Fibroblast of skin of left quadriceps (primary cell): ENCODE data around the gene DNAJC8.
A peak's percentile ranks its signal among the peaks of the same experiment; 100 is the strongest.

Experiments
- DNase-seq, 2 experiments: peaks; one replicate each; pipeline ENCODE4 v3.0.0-alpha.2; 2013; ENCODE audit warnings: low read depth in 2 of 2

The DNAJC8 gene

DNA sequence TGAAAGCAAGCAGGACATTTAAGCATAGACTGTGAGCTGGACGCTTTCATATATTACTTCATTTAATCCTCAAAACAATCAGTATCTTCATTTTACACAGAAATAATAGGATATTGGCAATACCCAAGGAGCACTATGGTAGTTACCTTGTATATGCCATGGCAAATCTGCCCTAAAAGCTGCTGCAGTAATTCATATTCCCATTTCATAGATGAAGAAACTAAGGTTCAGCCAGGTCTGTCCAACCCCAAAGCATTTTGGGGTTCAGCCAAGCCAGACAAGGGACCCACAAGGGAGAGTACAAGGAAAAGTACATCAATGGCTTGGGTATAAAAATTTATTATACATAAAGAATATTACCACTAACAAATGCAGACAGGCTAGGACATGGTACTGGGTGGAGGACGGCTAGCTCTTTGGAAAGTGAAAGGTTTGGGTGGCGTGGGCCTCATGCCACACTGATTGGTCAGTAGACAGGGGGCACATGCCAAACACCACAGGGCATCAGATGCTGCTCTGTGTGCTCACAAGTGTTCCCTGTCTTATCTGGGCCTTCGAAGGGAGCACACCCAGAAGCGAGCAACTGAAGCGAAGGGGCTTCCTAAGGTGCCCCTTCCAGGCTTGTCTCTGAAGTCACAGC, 32.5 kb downstream of the DNAJC8 start:
- DNase-seq, result no peak

DNA sequence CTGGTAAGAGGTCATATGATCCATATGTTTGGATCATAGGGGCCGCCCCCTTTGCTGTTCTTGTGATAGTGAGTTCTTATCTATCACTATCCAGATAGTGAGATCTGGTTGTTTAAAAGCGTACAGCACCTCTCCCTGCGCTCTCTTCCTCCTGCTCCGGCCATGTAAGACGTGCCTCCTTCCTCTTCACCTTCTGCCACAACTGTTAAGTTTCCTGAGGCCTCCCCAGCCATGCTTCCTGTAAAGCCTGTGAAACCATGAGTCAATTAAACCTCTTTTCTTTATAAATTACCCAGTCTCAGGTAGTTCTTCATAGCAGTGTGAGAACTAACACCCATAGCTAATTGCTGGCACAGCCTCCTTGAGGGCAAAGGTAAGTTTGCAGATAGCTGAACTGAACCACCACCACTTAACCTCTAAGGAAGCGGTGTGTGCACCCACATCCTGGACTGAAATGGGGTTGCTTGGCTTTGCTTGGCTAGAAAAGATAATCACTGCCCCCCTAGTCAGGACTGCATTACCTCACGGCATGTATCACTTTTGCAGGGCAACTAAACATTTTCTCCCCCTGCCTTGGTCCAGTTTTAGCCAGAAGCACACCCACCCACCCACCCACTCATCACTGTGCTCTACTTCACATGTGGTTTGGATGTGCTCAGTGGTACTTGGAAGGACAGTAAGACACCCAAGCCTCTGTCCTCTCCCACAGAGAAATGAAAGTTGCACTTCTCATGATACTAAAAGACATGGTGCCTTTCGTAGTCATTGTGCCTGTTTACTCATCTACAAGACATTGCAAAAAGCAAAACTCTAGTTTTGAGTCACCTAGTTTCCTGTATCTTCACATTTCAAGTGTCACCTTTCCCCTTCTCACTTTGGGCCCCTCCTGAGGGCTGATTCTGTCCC, 33.2 kb downstream of the DNAJC8 start:
- DNase-seq, result no peak

DNA sequence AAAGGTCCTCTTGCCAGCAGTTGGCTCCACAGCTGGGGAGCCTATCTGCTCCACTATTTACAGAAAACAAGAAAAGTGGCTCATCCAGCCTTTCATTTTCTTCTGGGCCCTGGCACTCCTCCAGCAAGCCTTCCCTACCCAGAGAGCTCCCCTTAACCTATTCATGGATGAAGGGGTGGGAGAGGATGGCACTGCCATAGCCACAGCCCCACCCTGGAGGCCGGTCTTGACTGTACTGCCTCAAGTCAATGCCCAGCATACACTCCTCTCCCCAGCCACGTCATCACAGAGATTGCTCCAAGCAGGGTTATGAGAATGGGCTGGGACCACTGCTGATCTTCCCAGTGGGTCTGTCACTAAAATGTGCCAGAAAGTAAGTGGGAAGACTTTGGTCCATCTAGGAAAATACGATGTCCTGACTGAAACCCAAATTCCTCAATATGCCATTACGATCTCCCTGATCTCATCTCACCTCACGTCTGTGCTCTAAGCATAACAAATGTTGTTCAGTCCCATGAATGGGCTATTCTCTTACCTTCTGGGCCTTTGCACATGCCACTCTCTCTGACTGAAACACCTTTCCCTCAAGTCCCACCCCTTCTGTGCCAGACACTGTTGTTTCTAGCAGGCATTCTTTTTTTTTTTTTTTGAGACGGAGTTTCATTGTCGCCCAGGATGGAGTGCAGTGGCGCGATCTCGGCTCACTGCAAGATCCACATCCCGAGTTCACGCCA, 35.0 kb downstream of the DNAJC8 start:
- no peak for DNase-seq

DNA sequence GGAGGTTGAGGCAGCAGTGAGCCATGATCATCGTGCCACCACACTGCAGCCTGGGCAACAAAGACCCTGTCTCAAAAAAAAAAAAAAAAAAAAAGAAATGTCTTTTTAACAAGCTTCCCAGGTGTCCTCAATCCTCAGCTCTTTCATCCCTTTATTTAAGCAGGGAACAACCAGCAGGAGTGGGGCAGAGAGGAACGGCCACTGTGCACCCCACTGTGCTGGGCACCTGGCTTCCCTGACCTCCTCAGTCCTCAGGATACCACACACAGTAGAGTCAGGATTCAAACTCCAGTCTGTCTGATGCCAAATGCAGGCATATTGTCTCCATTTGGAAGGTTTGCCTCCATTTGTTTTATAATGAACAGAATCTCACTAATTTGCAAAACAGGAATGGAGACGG, 36.5 kb downstream of the DNAJC8 start:
- no peak for DNase-seq

DNA sequence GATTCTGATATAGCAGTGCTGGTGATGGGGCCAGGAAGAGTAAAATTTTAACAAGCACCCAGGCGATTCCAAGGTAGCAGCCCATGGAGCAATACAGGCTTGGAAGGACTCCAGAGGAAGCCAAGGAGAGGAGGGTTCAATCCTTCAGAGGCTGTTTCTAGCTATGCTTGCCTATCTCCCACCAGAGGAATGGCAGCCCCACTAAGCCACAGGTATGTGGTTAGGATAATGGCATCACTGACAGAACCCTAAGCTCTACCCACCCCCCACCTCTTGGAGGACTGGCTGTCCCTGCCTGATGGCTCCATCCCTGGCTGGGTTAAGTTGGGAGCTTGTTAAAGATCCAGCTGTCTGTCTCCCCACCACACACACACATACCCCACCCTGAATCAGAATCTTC, 37.0 kb downstream of the DNAJC8 start:
- no peak for DNase-seq

DNA sequence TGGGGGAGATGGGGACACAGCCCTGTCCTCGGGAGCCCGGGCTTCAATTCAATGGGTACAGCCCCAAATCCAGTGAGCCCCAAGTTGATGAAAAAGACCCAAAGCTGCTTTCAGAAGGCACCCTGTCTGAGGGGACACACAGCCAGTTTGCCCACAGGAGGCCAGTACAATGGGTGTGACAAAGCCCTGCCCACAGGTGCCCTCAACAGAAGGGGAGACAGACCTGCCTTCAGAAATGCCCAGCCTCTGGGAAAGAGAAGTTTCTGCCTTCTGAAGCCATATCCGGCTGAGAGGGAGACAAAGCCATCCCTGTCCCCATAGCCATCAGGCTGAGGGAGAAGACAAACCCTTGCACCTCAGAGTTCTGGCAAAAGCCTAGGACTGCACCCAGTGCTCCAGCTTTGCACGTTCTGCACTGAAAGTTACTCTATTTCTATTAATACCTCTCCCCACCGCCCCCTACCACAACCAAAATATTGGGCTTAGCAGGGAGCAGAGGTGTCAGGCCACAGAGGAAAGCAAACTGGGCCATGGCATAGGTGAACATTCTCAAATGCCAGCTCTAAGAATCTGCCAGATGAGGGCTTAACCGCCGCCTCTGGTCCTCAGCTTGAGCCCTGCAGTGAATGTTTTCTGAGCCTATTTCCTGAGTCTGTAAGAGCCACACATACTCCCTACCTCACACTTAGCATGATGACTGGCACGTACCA, 38.3 kb downstream of the DNAJC8 start:
- DNase-seq, result no peak

DNA sequence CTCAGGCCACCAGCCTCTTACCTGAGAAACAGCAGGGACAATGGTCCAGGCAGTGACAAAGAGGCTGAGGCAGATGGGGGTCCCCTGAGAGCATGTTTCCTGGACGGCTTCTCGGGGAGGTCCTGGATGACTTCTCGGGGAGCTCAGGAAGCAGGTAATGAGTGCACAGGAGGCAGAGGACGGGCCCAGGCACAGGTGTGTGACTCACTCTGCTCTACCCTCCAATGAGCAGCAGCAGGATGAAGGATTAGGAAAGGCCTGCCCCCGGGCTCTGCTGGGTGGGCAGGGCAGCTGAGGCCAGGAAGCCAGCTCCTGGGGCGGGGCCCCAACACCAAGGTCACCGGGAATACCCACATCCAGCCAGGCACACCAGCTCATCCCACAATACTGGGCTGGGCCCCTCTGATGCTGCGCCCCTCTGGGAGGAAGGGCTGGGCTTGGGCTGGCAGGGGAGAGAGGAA, 39.1 kb downstream of the DNAJC8 start:
- no peak for DNase-seq

DNA sequence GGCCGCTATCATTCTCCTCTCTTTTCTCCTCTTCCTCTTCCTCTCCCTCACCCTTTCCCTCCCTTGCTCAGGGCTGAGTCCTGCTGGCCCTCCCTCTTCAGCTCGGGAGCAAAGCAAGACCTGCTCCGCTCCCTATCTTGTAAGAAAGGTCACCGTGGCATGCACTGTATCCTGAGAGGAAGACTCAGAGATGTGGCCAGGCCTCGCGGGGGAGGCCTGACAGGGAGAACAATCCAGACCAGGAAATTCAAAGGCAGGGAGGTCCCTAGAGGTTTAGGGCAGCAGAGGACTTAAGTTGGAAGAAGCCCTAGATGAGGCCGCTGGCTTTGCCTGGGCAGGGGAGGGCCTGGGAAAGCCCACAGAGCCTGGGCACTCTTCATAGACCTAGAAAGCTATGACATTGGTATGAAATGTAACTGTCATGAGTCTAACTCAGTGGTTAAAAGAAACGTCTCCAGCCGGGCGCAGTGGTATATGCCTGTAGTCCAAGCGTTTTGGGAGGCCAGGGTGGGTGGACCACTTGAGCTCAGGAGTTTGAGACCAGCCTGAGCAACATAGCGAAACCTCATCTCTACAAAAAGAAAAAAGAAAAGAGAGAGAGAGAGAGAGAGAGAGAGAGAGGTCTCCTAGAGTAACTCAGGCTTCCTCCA, 41.7 kb downstream of the DNAJC8 start:
- DNase-seq, result no peak

DNA sequence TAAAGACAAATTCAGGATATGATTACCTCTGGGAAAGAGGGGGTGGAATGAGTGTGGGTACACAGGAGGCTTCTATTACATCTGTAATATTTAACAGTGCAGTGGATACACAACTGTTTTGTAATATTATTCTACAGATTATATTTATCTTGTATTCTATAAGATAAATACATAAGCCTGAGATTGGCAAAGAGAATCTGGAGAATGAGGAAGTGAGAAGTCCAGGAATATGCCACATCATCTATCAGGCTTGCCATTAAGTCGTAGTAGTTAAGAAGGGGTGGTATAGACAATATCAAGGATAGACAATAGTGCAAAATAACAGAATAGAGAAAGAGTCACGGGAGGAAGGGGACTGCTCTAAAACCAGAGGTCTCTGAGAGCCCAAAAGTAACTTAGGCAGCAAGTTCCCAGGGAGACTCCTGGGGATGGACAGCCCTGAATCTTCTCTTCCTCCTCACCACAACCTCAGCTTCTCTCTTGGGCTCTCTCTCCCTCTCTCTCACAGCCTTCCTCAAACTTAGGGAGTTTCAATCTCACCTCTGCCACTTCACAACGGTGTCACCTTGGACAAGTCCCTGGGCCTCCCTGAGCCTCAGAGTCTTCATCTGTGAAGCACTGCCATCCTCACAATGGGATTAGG, 42.4 kb downstream of the DNAJC8 start:
- peak in 1 of 2 experiments; percentile 3 for DNase-seq

DNA sequence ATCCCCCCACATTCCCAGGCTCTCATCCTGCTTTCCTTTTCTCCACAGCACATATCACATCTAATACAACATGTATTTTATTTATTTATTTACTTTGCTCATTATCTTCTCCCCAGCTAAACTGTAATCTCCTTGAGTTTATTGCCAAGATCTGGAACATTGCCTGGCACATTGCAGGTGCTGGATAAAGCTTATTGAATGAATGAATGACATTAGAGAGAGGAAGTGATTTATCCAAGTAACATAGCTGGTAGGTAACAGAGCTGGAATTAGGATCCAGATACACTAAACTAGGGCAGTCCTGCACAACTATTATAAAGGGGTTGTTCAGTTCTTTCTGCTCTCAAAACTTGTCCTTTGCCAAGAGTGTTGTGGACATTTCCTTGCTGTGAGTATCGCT, 47.8 kb downstream of the DNAJC8 start:
- no peak for DNase-seq

DNA sequence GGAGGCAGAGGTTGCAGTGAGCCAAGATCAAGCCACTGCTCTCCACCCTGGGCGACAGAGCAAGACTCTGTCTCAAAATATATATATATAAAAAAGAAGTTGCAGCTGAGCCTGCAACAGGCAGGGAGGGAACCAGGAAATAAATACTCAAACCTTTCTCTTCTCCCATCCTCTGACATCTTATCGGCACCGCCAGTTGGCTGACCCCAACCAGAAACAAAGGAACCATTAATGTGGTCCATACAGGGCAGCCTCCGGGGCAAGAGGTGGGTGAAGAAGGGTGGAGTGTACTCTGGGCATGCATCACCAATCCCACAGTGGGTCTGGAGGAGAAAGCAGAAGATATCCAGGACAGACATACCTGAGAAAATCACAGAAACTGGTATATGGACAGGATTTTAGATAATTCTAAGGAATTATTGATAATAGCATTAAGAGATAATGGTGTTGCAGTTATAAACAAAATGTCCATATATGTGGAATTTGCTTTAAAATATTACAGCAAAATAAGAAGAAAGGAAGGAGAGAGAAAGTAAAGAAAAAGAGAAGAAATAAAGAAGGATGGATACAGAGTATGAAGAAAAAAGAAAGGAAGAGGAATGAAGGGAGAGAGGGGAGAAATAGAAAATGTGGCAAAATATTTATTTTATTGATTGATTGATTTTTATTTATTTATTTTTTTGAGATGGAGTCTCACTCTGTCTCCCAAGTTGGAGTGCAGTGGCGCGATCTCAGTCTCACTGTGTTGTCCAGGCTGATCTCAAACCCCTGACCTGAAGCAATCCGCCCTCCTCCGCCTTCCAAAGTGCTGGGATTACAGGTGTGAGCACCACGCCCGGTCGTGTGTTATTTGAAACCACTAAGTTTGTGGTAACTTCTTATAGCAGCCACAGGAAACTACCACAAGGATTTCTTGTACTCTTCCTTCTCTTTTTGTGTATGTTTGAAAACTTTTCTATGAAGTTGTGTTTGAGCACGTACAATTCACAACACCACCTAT, 52.2 kb downstream of the DNAJC8 start:
- no peak for DNase-seq

DNA sequence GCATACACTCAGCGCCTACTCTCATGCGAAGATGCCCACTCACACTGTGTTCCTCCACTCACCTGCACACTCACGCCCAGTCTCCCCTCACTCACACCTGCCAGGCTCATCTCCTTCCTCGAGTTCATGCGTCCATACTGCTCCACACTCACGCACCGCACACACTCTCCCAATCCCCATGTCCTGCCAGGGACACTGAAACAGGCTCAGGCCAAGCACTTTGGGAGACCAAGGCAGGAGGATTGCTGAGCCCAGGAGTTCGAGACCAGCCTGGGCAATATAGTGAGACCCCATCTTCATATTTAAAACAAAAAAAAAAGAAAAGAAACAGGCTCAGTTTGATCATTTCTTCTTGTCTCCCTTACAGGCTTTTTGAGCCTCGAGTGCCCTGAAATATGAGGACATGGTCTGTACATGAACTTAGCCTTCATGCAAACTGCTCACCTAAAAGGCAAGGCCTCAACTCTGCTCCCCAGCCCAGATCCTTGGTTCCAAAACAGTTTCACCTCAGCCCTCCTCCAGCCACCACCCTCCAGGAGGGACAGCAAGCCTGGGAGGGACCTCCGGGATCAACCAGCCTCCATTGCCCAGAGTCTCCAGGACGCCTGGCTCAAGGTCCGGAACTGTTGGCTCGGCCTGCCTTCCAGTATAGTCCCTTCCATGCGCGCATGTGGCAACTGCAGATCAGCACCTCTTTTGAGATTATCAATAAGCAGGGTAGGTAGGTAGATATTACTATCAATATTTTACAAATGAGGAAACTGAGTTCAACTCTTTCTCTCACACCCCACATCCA, 53.9 kb downstream of the DNAJC8 start:
- DNase-seq, result no peak

DNA sequence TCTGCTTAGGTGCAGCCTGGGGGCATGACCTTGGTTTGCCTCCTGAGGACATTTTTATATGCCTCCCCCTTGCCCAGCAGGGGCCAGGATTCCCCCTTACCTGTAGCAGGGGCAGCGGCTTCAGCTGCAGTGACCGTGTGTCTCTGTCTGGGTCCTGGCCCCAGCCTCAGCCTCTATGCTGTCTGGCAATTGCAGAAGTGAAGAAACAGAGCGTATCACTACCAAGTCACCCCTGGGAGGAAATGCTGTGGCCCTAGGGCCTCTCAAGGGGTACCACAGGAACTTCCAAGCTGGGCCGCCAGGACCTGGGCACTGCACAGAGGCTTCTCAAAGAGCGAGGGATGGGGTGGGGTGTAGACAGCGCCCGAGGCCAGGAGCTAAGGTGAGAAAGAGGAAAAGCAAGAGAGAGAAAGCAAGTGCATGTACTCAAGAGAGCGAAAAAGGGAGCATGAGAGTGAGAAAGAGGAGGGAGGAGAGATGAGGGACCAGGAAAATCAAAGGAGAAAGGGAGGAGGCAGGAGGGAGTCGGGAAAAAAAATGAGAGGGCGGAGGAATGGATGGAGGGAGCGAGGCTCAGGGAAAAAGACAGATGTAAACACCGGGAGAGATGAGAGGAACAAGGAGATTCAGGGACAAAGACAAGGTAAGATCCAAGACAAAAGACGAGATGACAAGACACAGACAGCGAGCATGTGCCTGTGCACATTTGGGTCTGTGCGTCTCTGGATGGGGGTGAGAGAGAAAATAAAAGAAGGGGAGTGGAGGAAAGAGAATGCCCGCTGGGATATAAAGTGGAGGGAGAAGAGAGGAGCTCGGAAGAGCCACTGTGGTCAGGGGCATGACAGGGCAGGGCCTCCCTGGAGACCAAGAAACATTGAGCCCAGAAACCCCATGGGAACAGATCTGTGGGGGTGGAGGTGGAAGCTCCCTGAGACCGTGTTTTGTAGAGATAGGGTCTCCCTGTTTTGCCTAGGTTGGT, 56.0 kb downstream of the DNAJC8 start, which contains the start of gene PTAFR:
TSS of gene PTAFR (minus strand) at position 199 of the 979 bp plus-strand sequence. CDS start 25,669 bp downstream, outside the sequence.
- DNase-seq, result no peak

DNA sequence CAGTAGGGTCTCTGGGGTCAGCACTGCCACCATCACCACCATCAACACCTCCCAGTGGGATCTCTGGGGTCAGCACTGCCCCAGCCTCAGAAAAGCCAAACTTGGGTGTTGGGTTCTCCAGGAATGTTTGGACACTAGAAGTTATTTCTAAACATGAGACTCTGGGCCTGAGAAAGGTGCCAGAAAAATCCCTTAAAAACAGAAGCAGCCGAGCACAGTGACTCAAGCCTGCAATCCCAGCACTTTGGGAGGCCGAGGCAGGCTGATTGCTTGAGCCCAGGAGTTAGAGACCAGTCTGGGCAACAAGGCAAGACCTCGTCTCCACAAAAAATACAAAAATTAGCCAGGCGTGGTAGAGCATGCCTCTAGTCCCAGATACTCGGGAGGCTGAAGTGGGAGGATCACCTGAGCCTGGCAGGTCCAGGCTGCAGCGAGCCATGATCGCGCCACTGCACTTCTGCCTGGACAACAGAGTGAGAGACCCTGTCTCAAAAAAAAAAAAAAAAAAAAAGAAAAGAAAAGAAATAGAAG, 56.8 kb downstream of the DNAJC8 start:
- no peak for DNase-seq

DNA sequence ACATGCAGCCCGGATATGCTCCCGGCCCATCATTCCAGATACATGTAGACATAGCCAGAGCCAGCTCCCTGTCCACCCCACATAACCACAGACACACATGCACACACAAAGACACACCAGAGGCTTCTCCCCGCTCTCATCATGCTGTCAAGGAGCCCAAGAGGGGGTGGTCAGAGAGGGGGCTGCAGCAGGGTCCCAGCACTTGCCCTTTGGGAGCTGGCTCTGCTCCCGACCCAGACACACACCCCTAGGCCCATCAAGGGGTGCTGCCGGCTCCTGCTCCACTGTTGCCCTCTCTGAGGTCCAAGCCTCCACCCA, 58.9 kb downstream of the DNAJC8 start:
- no peak for DNase-seq

DNA sequence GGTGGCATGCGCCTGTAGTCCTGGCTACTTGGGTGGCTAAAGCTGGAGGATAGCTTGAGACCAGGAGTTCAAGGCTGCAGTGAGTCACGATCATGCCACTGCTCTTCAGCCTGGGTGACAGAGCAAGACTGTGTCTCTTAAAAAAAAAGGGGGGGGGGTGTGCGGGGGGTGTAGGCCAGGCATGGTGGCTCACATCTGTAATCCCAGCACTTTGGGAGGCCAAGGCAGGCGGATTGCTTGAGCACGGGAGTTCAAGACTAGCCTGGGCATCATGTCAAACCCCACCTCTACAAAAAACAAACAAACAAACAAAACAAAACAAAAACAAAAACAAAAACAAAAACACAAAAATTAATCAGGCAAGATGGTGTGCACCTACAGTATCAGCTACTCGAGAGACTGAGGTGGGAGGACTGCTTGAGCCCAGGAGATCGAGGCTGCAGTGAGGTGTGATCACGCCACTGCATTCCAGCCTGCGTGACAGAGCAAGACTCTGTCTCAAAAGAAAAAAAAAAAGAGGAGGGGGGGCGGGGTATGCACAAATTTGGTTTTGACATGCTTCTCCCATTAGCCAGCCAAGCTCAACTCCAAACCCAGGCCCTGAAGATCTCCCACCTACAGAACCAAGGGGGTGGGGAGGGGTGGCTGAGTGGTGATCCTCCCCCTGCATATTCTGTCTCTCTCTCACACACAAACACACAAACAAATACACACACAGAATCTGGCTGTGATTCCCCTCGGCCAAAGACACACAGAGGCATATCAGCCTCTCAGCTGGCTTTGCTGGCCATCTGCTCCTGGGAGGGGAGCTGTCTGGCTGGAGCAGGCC, 59.5 kb downstream of the DNAJC8 start:
- DNase-seq, result no peak
